NCI-H2081 treated with DMSO at 0.1 percent for 48 hours (cell line): ENCODE results near the gene TRAPPC10.

ENCODE experiments used
- DNase-seq: peaks from one replicate; lab custom pipeline; 2025; lab: John Stamatoyannopoulos, UW

The TRAPPC10 gene

DNA sequence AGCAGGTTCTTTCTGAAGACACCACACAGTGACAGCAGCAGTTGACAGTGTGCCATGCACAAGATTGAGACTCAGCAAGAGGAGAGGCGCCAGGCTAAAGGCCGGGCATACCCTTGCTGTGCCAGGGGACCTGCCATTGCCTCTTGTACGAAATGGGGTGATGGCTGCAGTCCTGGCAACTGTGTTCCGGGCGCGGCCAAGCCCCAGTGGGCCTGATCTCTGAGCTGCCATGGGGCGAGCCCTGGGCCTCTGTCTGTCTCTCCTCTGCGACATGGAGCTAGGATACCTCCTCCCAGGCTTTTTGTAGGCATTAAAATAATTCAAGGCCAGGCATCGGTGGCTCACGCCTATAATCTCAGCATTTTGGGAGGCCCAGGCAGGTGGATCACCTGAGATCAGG lies 9.6 kb upstream of the TRAPPC10 start:
- DNase-seq, result no peak

DNA sequence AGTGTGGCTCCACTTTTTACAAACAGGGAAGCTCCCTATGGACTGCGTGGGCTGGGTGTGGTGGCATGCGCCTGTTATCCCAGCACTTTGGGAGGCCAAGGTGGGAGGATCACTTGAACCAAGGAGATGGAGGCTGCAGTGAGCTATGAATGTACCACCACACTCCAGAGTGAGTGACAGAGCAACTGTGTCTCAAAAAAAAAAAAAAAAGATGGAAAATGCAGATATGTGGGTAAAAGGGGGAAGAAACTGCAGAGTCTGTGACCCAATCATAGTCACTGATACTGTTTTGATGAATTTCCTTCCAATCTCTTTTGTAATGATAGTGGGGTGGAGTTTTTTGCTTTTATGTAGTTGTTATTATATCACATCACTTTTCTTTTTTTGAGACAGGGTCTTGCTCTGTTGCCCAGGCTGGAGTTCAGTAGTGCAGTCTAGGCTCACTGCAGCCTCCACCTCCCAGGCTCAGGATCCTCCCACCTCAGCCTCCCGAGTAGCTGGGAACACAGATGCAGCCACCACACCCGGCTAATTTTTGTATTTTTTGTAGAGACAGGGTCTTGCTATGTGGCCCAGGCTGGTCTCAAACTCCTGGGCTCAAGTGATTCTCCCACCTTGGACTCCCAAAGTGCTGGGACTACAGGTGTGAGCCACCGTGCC lies 8.7 kb upstream of the TRAPPC10 start:
- DNase-seq, result no peak

DNA sequence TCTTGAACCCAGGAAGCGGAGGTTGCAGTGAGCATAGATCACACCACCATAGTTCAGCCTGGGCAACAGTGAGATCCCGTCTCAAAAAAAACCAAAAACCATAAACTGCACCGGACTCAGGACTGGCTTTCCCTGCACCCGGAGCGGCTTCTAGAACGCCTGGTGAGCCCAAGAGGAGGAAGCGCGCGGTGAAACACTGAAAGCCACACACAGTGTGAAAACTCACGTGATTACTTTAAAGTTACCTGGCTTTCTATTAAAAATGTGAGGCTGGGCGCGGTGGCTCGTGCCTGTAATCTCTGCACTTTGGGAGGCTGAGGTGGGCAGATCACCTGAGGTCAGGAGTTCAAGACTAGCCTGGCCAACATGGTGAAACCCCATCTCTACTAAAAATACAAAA lies 7.0 kb upstream of the TRAPPC10 start:
- no peak for DNase-seq

DNA sequence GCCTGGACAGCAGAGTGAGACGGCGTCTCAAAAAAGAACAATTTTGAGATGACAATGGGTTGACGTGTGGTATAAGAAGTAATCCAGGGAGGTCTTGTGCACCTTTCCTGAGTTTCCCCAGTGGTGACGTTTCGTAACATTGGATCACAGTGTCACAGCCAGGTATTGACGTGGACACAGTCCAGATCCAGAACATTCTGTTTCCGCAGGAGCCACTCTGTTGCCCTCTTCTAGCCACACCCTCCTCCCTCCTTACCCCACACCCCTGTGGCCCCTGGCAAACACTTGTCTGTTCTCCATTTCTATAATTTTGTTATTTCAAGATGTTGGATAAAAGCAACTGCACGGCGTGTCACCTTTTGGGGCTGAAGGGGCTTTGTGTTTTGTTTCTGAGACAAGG lies 6.5 kb upstream of the TRAPPC10 start:
- DNase-seq, result no peak

DNA sequence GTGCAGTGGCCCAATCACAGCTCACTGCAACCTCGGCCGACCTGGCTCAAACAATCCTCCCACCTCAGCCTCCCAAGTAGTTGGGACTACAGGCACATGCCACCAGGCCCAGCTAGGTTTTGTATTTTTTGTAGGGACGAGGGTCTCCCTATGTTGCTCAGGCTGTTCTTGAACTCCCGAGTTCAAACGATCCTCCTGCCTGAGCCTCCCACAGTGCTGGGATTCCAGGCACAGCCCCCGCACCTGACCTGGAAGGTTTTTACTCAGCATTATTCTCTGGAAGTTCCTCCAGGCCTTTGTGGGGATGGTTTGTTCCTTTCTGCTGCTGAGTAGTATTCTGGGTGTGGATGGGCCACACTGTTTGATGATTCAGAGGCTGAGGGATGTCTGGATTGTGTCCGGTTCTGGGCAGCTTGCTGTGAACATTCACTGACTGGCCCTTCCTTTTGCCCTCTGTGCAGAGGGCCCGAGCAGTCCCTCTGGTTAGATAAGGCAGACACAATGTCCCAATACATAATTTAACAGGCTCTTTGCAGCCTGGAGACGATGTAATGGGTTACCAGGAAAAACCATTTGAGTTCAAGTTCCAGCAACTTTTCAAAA lies 6.0 kb upstream of the TRAPPC10 start:
- DNase-seq, result no peak

DNA sequence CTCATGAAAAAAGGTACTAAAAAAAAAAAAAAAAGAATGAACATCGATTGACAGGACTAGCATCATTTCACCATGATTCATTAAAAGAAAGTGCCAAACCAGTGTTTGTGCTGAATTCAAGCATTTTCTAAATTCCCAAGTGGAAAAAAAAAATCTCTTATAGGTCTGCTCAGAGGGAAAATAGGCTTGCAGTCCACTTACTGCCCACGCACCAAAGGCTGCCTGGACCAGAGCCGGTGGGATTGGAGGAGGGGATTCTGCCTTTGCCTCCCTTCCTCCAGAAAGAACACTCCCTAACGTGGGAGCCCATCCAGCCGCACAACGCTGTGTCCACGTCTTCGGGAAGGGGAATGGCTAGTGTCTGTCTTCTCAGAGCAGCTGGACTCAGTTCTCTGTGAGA lies 5.5 kb upstream of the TRAPPC10 start:
- DNase-seq, result no peak

DNA sequence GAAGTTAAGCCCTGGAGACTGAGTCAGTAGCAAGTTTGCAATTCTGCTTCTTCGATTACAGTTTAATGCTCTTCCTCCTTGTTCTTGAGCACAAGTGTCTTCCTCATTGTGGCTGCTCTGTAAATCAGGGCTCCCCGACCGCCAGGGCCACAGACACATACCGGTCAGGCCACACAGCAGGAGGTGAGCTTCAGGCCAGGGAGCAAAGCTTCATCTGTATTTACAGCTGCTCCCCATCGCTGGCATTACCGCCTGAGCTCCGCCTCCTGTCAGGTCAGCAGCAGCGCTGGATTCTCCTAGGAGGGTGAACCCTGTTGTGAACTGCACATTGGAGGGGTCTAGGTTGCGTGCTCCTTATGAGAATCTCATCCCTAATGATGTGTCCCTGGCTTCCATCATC lies 1.7 kb upstream of the TRAPPC10 start:
- DNase-seq, result no peak

DNA sequence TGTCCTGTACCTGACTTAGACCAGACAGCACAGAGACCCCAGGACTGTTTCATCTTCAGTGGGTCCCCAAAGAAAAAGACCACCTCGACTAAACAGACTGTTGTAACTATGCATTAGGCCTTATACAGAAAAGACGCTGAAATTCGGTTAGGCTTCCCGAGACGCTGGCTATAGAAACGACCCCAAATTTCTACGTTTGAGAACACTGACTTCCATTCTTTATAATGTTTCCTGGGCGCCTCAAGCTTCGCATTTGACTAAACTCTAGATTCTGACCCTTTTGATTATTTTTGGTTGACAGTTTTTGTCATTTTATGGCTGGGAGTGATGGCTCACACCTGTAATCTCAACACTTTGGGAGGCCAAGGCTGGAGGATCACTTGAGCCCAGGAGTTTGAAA lies 986 bp upstream of the TRAPPC10 start:
- no peak for DNase-seq

DNA sequence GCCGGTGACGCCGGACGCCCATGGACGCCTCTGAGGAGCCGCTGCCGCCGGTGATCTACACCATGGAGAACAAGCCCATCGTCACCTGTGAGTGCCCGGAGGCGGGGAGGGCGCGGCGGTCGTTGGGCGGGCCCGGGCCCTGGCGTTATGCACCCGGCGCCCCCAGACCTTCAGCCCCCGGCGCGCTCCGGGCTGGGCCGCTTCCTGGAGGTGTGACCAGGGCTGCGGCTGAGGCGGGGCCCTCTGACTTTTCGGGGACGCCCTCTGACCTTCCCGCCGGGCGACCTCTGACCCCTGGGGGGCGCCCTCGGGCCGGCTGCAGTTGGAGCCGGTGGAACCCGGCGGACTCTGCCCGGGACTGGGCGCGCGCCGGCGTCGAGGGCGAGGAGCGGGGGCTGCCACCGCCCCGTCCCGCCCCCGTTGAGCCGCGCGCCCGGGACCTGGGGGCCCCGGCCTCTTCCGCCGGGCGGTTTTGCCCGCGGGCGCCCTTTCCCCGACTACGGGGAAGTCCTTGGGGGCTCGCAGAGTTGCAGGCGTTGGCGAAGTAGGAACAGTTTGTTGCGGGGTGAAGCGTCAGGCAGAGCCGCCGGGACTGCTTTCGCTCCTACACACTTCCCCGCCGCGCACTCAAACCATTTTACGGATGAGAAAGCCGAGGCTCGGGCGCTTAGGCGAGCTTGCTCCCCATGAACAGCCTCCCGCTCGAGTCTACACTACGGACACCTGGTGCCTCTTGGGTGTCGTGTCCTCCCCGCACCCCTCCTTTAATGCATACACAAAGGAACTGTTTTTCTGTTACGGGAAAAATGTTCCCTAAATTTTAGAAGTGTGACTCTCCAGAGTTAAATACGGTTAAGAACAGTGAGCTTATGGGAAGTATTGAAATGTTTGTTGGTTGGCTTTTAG lies 618 bp downstream of the TRAPPC10 start:
- no peak for DNase-seq

DNA sequence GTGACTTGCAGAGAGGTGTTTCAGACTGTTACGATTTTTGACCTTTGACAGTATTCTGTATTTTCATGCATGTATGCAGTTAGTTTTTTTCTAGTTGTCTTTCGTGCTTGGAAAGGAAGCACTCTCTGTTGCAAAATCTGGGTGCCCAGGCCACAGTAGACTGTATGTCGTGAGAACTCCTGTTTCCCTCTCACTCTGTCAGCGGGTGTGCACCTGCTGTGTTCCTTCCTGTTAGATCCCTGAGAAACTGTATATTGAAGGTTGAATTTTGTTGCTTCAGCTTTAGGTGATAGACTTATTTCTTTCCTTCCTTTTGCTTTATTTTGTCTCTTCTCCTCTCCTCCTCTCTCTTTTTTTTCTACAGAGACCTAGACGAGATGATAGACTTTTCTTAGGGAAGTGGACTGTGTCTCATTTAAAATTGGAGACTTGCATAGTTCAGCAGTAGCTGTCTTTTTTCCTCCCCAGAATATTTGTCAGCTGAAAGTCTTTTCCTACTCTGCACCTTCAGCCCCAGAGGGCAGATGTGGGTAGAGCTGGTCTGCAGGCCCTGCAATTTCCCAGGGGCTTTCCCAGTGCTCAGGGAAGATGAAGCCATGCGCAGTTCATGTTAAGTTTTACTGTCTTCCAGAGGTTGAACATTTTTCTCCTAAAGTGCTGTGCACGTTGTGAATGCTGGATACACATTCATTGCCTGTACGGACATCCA lies 1.4 kb downstream of the TRAPPC10 start:
- no peak for DNase-seq

DNA sequence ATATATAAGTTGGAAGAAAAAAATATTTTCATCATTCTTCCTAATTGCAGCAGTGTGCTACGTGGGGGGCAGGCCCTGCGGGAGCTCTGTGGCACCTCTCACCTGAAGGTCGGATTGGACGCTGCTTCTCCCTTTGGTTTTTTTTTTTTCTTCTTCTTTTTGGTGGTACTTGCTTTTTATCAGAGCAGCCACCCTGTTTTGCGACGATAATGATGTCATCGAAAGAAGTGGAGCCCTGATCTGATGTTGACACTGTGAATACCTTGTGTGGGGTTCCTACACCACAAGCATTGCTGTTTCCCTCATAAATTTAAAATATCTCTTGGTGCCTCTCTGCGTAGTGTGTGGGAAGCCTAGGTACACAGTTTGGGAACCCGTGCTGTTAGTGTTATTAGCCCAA lies 5.5 kb downstream of the TRAPPC10 start:
- no peak for DNase-seq

DNA sequence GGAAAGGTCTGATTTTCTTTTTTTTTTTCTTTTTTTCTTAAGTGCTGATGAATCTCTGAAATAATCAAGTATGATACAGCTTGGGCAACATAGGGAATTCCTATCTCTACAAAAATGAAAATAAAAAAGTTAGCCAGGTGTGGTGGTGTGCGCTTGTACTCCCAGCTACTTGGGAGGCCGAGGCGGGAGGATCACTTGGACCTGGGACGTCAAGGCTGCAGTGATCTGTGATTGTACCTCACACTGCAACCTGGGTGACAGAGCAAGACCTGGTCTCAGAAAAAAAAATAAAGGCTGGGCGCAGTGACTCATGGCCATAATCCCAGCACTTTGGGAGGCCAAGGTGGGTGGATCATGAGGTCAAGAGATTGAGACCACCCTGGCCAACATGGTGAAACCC lies 6.0 kb downstream of the TRAPPC10 start:
- DNase-seq, result no peak

DNA sequence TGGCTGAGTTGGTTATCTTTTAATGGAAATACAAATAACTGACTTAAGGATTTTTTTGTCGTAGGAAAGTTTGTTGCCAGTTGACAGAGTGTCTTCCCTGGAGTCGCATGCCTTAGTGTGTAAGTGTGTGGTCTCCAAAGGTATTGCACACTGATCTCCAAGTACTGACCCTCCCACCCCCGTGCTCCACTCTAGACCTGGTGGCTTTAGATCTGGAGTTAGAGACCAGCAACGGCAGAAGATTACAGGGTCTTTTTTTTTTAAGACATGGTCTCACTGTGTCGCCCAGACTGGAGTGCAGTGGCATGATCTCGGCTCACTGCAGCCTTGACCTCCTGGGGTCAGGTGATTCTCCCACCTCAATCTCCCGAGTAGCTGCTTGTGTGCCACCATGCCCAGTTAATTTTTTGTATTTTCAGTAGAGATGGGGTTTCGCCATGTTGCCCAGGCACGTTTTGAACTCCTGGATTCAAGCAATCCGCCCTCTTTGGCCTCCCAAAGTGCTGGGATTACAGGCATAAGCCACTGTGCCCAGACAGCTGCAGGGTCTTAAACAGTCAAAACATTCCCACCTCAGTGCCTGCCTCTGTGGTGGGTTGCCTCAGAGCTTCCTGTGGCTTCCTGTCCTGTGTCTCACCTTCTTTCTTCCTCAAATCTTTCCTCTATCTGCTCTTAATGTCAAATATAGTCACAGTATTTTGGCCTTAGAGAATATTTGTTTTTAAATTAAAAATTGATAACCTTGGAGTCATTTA lies 6.9 kb downstream of the TRAPPC10 start:
- no peak for DNase-seq

DNA sequence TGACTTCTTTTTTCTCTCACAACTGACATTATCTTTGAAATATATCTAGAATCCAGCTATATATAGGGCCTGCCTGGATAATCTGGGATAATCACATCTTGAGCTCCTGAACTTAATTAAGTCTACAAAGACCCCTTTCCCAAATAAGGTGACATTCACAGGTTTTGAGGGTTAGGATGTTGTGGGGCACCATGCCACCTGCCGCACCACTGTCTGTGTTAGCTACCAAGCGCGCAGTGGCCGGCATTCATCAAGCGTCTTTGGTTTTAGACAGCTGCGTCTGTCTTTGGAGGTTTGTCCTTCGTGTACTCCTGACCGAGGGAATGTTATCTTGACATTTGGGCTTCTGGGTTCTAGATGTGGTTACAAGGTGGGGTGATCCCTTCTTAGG lies 7.5 kb downstream of the TRAPPC10 start:
- DNase-seq, result no peak

DNA sequence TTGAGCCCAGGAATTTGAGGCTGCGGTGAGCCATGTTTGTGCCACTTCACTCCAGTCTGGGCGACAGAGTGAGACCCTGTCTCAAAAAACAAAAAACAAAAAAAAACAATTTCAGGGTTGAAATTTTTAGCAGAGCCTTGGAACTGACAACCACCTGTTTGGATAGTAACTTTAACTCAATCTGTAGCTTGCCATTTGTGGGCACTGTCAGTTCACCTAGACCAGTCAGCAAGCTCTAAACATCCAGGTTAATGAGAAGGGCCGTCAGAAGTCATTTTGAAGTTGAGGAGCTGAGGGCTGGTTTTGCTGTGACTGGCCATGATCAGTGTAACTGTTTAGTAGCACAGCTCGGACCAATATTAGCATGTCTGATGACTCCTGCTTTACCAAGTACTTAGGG lies 8.4 kb downstream of the TRAPPC10 start:
- DNase-seq, result no peak

DNA sequence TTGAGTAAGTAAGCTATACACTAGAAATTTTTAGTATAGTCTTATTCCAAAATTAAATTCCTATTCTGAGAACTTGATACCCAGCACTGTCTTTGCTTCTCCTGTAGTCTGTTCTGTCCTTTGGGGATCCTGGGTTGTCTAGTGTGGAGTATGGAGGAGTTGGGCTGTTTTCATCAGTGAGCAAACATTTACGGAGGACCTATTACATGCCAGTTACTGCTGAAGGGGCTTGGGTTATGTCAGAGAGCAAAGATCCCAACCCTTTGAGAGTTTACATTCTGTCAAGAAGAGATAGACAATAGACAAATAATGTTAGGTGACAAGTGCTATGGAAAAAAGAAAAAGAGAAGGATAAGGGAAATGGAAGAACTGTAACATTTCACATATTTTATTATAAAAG lies 9.0 kb downstream of the TRAPPC10 start:
- no peak for DNase-seq

DNA sequence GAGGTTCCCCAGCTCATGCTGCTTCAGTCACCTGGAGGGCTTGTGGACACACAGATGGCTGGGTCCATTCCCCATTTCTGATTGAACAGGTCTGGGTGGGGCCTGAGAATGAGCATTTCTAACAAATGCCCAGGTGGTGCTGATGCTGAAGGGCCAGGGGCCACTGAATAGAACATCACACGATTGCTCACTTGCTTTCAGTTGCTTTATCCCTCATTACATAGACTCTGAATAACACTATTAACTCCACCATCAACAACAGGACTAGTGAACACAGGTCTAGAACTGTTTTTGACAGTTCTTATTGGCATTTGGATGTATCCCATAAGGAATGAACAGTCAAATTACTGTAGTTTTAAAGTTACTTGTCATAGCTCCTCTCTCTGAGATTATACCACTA lies 12.1 kb downstream of the TRAPPC10 start:
- no peak for DNase-seq

DNA sequence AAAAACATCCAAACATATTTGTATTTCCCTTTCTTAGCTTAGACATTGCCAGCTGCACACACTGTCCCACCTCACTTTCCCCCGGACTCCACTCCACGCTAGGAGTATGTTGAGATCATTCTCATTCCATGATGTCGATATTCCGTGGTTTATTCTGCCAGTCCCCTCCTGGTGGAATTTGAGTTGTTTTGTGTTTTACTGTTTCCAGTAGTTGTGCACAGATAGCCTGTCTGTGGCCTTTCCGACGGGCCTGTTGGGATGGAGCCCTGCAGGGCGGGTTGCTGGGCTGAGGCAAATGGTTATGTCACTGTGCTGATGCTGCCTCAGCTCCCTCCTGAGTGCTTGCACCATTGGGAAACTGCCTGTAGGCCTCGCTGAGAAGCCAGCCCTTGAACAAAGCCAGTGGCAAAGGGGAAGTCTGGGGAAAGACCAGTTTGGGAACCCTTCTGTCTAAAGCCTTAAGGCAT lies 12.8 kb downstream of the TRAPPC10 start:
- DNase-seq, result no peak

DNA sequence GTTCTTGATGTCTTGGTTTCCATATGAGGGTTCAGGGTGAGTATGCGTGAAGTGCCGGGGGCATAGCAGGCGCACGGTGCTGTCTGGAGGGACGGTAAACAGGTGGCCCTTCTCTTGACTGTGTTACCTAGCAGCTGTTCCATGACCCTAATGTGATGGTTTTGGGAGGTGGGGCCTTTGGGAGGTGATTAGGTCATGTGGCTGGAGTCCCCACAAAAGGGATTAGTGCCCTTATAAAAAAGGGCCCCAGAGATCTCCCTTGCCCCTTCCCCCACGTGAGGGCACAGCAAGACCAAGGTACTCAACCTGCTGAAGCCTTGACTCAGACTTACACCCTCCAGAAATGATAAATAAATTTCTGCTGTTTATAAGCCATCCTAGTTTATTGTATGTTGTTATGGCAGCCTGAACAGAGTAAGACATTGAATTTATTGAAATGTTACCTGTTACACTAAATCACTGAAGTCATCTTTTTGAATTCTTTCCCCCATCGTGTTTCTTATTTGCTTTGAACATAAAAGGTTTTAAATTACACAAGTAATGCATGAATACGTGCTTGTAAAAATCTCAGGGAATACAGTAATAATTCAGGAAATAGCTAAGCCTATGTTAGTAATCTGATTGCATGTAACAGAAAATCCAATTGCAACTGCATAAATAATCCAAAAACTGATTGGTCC lies 15.6 kb downstream of the TRAPPC10 start:
- DNase-seq, result no peak

DNA sequence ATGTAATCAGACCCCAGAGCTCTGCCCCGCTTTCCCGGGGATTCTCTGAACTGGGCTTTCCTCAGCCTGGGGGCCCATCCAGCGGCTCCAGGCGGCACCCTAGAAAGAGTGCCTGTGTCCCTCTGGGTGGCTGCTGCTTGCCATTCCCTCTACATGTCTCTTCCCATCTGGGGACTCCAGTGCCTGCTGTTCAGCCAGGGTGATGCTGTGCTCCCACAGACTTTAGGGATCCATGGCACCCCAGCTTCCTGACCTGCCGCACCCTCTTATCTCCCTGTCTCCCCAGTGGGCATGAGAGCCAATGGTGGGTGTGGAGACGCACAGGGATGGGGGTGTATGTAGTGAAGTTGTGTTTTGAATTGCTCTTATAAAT lies 16.2 kb downstream of the TRAPPC10 start:
- no peak for DNase-seq

DNA sequence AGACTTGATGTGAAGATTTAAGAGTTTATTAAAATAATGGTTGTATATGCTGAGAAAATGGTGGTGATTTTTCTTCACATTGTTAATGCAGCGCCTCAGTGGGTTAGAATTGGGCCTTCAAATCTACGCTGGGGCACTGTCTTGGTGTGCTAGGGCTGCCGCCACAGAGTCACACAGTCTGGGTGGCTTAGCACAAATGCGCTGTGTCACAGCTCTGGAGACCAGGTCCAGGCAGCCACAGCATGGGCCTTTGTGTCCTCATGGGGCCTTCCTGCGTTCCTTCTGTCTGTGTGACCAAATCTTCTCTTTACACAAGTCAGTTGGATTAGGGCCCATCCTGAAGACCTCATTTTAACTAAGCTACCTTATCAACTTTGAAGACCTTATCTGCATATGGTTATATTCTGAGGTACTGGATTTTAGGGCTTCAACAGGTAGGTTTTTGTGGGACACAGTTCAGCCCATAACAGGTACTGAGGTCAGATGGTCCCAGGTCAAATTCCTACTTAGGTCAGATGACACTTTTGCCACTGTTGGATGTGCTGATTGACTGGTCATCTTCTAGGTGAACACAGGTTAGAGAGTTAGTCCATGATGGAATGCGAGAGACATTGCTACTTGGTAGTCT lies 17.5 kb downstream of the TRAPPC10 start:
- no peak for DNase-seq
